ENCODE results near the gene ZC3H18.

DNA sequence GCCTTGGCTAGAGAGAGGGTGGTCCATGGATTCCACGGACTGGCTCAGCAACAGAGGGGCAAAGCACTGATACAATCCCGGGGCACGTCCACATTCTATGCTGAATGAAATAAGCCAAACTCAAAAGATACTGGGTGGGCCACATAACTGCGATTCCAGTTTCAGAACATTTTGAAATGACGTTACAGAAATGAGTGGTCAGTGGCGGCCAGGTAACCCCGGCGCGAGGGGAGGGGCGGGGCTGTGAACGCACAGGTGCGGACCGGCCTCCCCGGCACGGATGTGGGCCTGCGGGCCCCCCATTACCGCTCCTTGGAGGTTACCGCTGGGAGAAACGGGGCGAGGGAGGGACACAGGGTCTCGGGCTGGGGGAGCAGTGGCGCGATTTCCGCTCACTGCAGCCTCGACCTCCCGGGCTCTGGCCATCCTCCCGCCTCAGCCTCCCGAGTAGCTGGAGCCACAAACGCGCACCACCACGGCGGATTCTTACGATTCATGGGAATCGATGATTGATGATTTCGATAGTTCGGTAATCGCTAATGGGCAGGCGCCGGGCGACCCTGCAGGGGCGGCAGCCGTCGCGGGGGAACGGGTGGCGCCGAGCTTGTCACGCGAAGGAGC is 92.1 kb downstream of the ZC3H18 start:
- TF ChIP-seq SNAI2 (CRISPR knock-in tag; IDR thresholded peaks at IDR 0.05) = no peak
- TF ChIP-seq ZNF565 (CRISPR knock-in tag; conservative IDR thresholded peaks at IDR 0.05; ENCODE audit: low read depth) = no peak
- no peak for TF ChIP-seq ZFP3 (CRISPR knock-in tag; IDR thresholded peaks at IDR 0.05)
- TF ChIP-seq, protein P1, sequence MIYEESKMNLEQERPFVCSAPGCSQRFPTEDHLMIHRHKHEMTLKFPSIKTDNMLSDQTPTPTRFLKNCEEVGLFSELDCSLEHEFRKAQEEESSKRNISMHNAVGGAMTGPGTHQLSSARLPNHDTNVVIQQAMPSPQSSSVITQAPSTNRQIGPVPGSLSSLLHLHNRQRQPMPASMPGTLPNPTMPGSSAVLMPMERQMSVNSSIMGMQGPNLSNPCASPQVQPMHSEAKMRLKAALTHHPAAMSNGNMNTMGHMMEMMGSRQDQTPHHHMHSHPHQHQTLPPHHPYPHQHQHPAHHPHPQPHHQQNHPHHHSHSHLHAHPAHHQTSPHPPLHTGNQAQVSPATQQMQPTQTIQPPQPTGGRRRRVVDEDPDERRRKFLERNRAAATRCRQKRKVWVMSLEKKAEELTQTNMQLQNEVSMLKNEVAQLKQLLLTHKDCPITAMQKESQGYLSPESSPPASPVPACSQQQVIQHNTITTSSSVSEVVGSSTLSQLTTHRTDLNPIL (CRISPR knock-in tag; IDR thresholded peaks at IDR 0.05; ENCODE audit: low read depth) = no peak
- TF ChIP-seq OSR1 (CRISPR knock-in tag; IDR thresholded peaks at IDR 0.05) = no peak

All from SK-N-SH treated with all-trans-retinoic acid at 6 μM for 48 hours (cell line).